Loucy (cell line): ENCODE results near the gene UBA5.

Source experiments
- H2AFZ ChIP-seq: fragments of 200-600 bp; sonication (generic); 2 replicates; pipeline ENCODE4 v1.6.0; 2016; ENCODE audit warnings: antibody characterized with exemption, mild to moderate bottlenecking, low read length, moderate library complexity
- H3F3A ChIP-seq: fragments of 200-600 bp; 2 replicates; pipeline ENCODE4 v1.6.0; 2016; ENCODE audit warnings: antibody characterized with exemption, low read depth, mild to moderate bottlenecking
- H3K27me3 ChIP-seq: fragments of 200-600 bp; sonication (generic); 2 replicates; pipeline ENCODE4 v1.6.1; 2014; ENCODE audit warnings: low read length, mild to moderate bottlenecking; ENCODE audit not compliant: insufficient read depth, poor library complexity, severe bottlenecking
- H3K36me3 ChIP-seq: fragments of 200-600 bp; sonication (generic); 2 replicates; pipeline ENCODE4 v1.6.1; 2016; ENCODE audit warnings: low read length; ENCODE audit not compliant: insufficient read depth
- H3K4me1 ChIP-seq: fragments of 200-600 bp; sonication (generic); 2 replicates; pipeline ENCODE4 v1.5.1; 2014; ENCODE audit warnings: low read length, mild to moderate bottlenecking; ENCODE audit not compliant: insufficient read depth, poor library complexity, severe bottlenecking
- H3K4me2 ChIP-seq: fragments of 200-600 bp; sonication (generic); 2 replicates; pipeline ENCODE4 v1.6.0; 2014; ENCODE audit warnings: antibody characterized with exemption, low read length, low read depth, mild to moderate bottlenecking; ENCODE audit not compliant: poor library complexity, severe bottlenecking
- H3K4me3 ChIP-seq: fragments of 200-600 bp; sonication (generic); 2 replicates; pipeline ENCODE4 v1.5.1; 2014; ENCODE audit warnings: low read length, mild to moderate bottlenecking, mixed read lengths; ENCODE audit not compliant: poor library complexity, severe bottlenecking
- H3K79me2 ChIP-seq: fragments of 200-600 bp; sonication (generic); 2 replicates; pipeline ENCODE4 v1.6.1; 2014; ENCODE audit warnings: low read length; ENCODE audit not compliant: insufficient read depth
- H3K9ac ChIP-seq: fragments of 200-600 bp; sonication (generic); 2 replicates; pipeline ENCODE4 v1.6.0; 2014; ENCODE audit warnings: mild to moderate bottlenecking, low read depth, low read length, moderate library complexity; ENCODE audit not compliant: poor library complexity, severe bottlenecking
- H3K9me2 ChIP-seq: fragments of 200-600 bp; sonication (generic); replicated peaks from 2 replicates; pipeline ENCODE4 v1.6.1; 2016; ENCODE audit warnings: low read depth, low read length, mixed read lengths
- H3K9me3 ChIP-seq: fragments of 200-600 bp; sonication (generic); 2 replicates; pipeline ENCODE4 v1.6.1; 2014; ENCODE audit warnings: mild to moderate bottlenecking, antibody characterized with exemption, low read length, low read depth; ENCODE audit not compliant: insufficient read depth
- H4K20me1 ChIP-seq: fragments of 200-600 bp; sonication (generic); 2 replicates; pipeline ENCODE4 v1.6.0; 2014; ENCODE audit warnings: antibody characterized with exemption, low read length, mild to moderate bottlenecking; ENCODE audit not compliant: insufficient read depth, poor library complexity, severe bottlenecking
- CTCF ChIP-seq: fragments of 200-600 bp; sonication (generic); conservative IDR thresholded peaks from 2 replicates; pipeline ENCODE4 v1.5.1; 2014; ENCODE audit warnings: mild to moderate bottlenecking, antibody characterized with exemption, low read length
- EZH2phosphoT487 ChIP-seq: fragments of 200-600 bp; IDR thresholded peaks from 2 replicates; pipeline ENCODE4 v1.6.1; 2018; ENCODE audit warnings: antibody characterized with exemption, mild to moderate bottlenecking, moderate library complexity, borderline replicate concordance

UBA5 gene

GRCh38 chr3:132628157-132628556 is 32.0 kb upstream of the UBA5 start:
- TF ChIP-seq EZH2phosphoT487 (no peak), CTCF (no peak)
- Histone ChIP-seq H3K79me2 (no peaks in the 10 kb centered on the region), H3K36me3 (peaks cover 22% of the 10 kb centered on the region; the same call in 1 of the 2 replicates), H3K9me3 (no peaks in the 10 kb centered on the region), H3K4me2 (no peak overlapping the region), H3F3A (no peaks in the 10 kb centered on the region; the same call in 1 of the 2 replicates), H3K9ac (no peak overlapping the region), H4K20me1 (no peaks in the 10 kb centered on the region), H3K27me3 (no peaks in the 10 kb centered on the region), H3K4me1 (peaks cover 9% of the 10 kb centered on the region), H2AFZ (no peak overlapping the region), H3K4me3 (no peak overlapping the region), H3K9me2 (no peaks in the 10 kb centered on the region)

- Histone ChIP-seq H3K4me3 (no peak overlapping the region), H3K4me2 (no peak overlapping the region), H4K20me1 (no peaks in the 10 kb centered on the region), H3K9me3 (no peaks in the 10 kb centered on the region), H3F3A (no peaks in the 10 kb centered on the region), H3K9me2 (no peaks in the 10 kb centered on the region), H3K4me1 (peaks cover 5% of the 10 kb centered on the region), H3K36me3 (peaks cover 22% of the 10 kb centered on the region; the same call in 1 of the 2 replicates), H3K9ac (no peak overlapping the region), H3K79me2 (no peaks in the 10 kb centered on the region), H3K27me3 (no peaks in the 10 kb centered on the region), H2AFZ (no peak overlapping the region)
- no peak for TF ChIP-seq CTCF
Observed at GRCh38 chr3:132629928-132630327, 30.2 kb upstream of the UBA5 start.

GRCh38 chr3:132630612-132631011 is 29.5 kb upstream of the UBA5 start:
- Histone ChIP-seq H4K20me1 (no peaks in the 10 kb centered on the region), H3K79me2 (no peaks in the 10 kb centered on the region), H3K36me3 (peaks cover 22% of the 10 kb centered on the region; the same call in 1 of the 2 replicates), H3F3A (no peaks in the 10 kb centered on the region), H3K9ac (no peak overlapping the region), H3K27me3 (no peaks in the 10 kb centered on the region), H3K4me3 (no peak overlapping the region), H3K9me2 (no peaks in the 10 kb centered on the region), H3K4me1 (peaks cover 5% of the 10 kb centered on the region), H3K4me2 (no peak overlapping the region), H3K9me3 (no peaks in the 10 kb centered on the region), H2AFZ (no peak overlapping the region)
- TF ChIP-seq CTCF, result no peak
- TF ChIP-seq EZH2phosphoT487, result no peak
